ENCODE measurements around the gene CDK6. TPM values are rescaled to one million over a fixed set of nuclear protein-coding genes. Genes with fewer than 3 reads are reported as not detected.

Gene CDK6
- total RNA-seq, 2 donors from 2014 or later, result 91.6 to 153 TPM

GRCh38 chr7:92594746-92595145, 241.6 kb downstream of the CDK6 start:
- Mint-ChIP-seq H3K9me3 (no peaks in the 10 kb centered on the region), H3K27ac (no peak overlapping the region), H3K36me3 (peaks cover 0 to under 1% of the 10 kb centered on the region in 2 donors)
- ATAC-seq (no peak), DNase-seq (ENCODE audit: low spot score in 2 of 2) (no peak)

GRCh38 chr7:92590711-92591310, 245.6 kb downstream of the CDK6 start:
- H3K36me3 Mint-ChIP-seq, result peaks cover 19 to 33% of the 10 kb centered on the region in 2 donors
- no peaks in the 10 kb centered on the region for H3K9me3 Mint-ChIP-seq
- H3K27ac Mint-ChIP-seq, result peak overlapping the region in 1 of 2 donors; percentile 22
- ATAC-seq, result no peak
- no peak for DNase-seq (ENCODE audit: low spot score in 2 of 2)

GRCh38 chr7:92589056-92589455, 247.3 kb downstream of the CDK6 start:
- H3K27ac Mint-ChIP-seq, result peak overlapping the region; percentile 90
- ATAC-seq (no peak), DNase-seq (ENCODE audit: low spot score in 2 of 2) (no peak)
- peaks cover 0 to 3% of the 10 kb centered on the region in 2 donors for H3K9me3 Mint-ChIP-seq
- H3K36me3 Mint-ChIP-seq, result peaks cover 30 to 46% of the 10 kb centered on the region in 2 donors

GRCh38 chr7:92588561-92588960, 247.8 kb downstream of the CDK6 start:
- ATAC-seq, result no peak
- DNase-seq (ENCODE audit: low spot score in 2 of 2), result no peak
- Mint-ChIP-seq H3K36me3 (peaks cover 30 to 46% of the 10 kb centered on the region in 2 donors), H3K9me3 (peaks cover 0 to 3% of the 10 kb centered on the region in 2 donors), H3K27ac (peak overlapping the region; percentile 90)

GRCh38 chr7:92586841-92587240, 249.5 kb downstream of the CDK6 start:
- ATAC-seq (no peak), DNase-seq (ENCODE audit: low spot score in 2 of 2) (no peak)
- peaks cover 0 to 3% of the 10 kb centered on the region in 2 donors for H3K9me3 Mint-ChIP-seq
- H3K27ac Mint-ChIP-seq, result peak overlapping the region in 1 of 2 donors; percentile 5
- H3K36me3 Mint-ChIP-seq, result peaks cover 30 to 46% of the 10 kb centered on the region in 2 donors

GRCh38 chr7:92586403-92586802, 250.0 kb downstream of the CDK6 start:
- Mint-ChIP-seq H3K36me3 (peaks cover 30 to 46% of the 10 kb centered on the region in 2 donors), H3K27ac (peak overlapping the region; percentile 5 to 69), H3K9me3 (peaks cover 0 to 3% of the 10 kb centered on the region in 2 donors)
- ATAC-seq, result no peak
- no peak for DNase-seq (ENCODE audit: low spot score in 2 of 2)

GRCh38 chr7:92584953-92585352, 251.4 kb downstream of the CDK6 start:
- no peak for DNase-seq (ENCODE audit: low spot score in 2 of 2)
- peak in 1 of 2 donors; percentile 43 for ATAC-seq
- H3K27ac Mint-ChIP-seq, result peak overlapping the region in 1 of 2 donors; percentile 53
- peaks cover 30 to 56% of the 10 kb centered on the region in 2 donors for H3K36me3 Mint-ChIP-seq
- H3K9me3 Mint-ChIP-seq, result peaks cover 0 to 3% of the 10 kb centered on the region in 2 donors

GRCh38 chr7:92582948-92583347, 253.4 kb downstream of the CDK6 start:
- H3K9me3 Mint-ChIP-seq, result peaks cover 0 to 3% of the 10 kb centered on the region in 2 donors
- DNase-seq (ENCODE audit: low spot score in 2 of 2), result no peak
- H3K36me3 Mint-ChIP-seq, result peaks cover 11 to 51% of the 10 kb centered on the region in 2 donors
- H3K27ac Mint-ChIP-seq, result peak overlapping the region in 1 of 2 donors; percentile 66
- no peak for ATAC-seq

- peaks cover 4 to 38% of the 10 kb centered on the region in 2 donors for H3K36me3 Mint-ChIP-seq
- no peak for DNase-seq (ENCODE audit: low spot score in 2 of 2)
- no peak for ATAC-seq
- H3K9me3 Mint-ChIP-seq, result no peaks in the 10 kb centered on the region
- no peak overlapping the region for H3K27ac Mint-ChIP-seq
These were observed 260.1 kb downstream of the CDK6 start for GRCh38 chr7:92576296-92576695.

GRCh38 chr7:92569137-92569536, 267.2 kb downstream of the CDK6 start:
- ATAC-seq, result no peak
- Mint-ChIP-seq H3K36me3 (peaks cover 3 to 8% of the 10 kb centered on the region in 2 donors), H3K9me3 (no peaks in the 10 kb centered on the region), H3K27ac (no peak overlapping the region)
- no peak for DNase-seq (ENCODE audit: low spot score in 2 of 2)

- no peak overlapping the region for H3K27ac Mint-ChIP-seq
- DNase-seq (ENCODE audit: low spot score in 2 of 2) (no peak), ATAC-seq (no peak)
- no peaks in the 10 kb centered on the region for H3K9me3 Mint-ChIP-seq
- peaks cover 0 to 5% of the 10 kb centered on the region in 2 donors for H3K36me3 Mint-ChIP-seq
These were observed 268.9 kb downstream of the CDK6 start for GRCh38 chr7:92567460-92567859.

GRCh38 chr7:92563345-92563744, 273.0 kb downstream of the CDK6 start:
- peaks cover 0 to 5% of the 10 kb centered on the region in 2 donors for H3K36me3 Mint-ChIP-seq

GRCh38 chr7:92560602-92561001, 275.8 kb downstream of the CDK6 start:
- Mint-ChIP-seq H3K27ac (no peak overlapping the region), H3K9me3 (no peaks in the 10 kb centered on the region), H3K36me3 (peaks cover 0 to under 1% of the 10 kb centered on the region in 2 donors)
- DNase-seq (ENCODE audit: low spot score in 2 of 2) (no peak), ATAC-seq (no peak)

More at GRCh38 chr7:92563345-92563744, 273.0 kb downstream of the CDK6 start:
- DNase-seq (ENCODE audit: low spot score in 2 of 2) (no peak), ATAC-seq (no peak)
- Mint-ChIP-seq H3K9me3 (no peaks in the 10 kb centered on the region), H3K27ac (peak overlapping the region; percentile 5 to 19)

GRCh38 chr7:92557808-92558362, 278.5 kb downstream of the CDK6 start:
- ATAC-seq (no peak), DNase-seq (ENCODE audit: low spot score in 2 of 2) (no peak)
- Mint-ChIP-seq H3K27ac (peak overlapping the region; percentile 40 to 79), H3K36me3 (no peaks in the 10 kb centered on the region), H3K9me3 (no peaks in the 10 kb centered on the region)

- ATAC-seq, result no peak
- Mint-ChIP-seq H3K9me3 (no peaks in the 10 kb centered on the region), H3K27ac (no peak overlapping the region), H3K36me3 (no peaks in the 10 kb centered on the region)
- DNase-seq (ENCODE audit: low spot score in 2 of 2), result no peak
These were observed 279.1 kb downstream of the CDK6 start for GRCh38 chr7:92557249-92557648.
